Uterus (tissue), 2 donors: Measurements from ENCODE around the gene ALDH6A1.

ENCODE experiments used
- POLR2A ChIP-seq, 2 donors: fragments of 450-650 bp; IDR thresholded peaks; one replicate each; pipeline ENCODE4 v1.6.1; 2016; ENCODE audit warnings: antibody characterized with exemption in 2 of 2, mild to moderate bottlenecking in 1 of 2, moderate library complexity in 1 of 2
- TF ChIP-seq, protein P1 (sequence below), 4 experiments: fragments of 200-600 bp in 2 of 4; fragments of 450-650 bp in 2 of 4; sonication (generic) in 2 of 4; IDR thresholded peaks; one replicate each; pipeline ENCODE4 v1.5.1; 2016 to 2019; ENCODE audit warnings: antibody characterized with exemption in 4 of 4, mild to moderate bottlenecking in 2 of 4, moderate library complexity in 1 of 4

- TF ChIP-seq, protein P1, sequence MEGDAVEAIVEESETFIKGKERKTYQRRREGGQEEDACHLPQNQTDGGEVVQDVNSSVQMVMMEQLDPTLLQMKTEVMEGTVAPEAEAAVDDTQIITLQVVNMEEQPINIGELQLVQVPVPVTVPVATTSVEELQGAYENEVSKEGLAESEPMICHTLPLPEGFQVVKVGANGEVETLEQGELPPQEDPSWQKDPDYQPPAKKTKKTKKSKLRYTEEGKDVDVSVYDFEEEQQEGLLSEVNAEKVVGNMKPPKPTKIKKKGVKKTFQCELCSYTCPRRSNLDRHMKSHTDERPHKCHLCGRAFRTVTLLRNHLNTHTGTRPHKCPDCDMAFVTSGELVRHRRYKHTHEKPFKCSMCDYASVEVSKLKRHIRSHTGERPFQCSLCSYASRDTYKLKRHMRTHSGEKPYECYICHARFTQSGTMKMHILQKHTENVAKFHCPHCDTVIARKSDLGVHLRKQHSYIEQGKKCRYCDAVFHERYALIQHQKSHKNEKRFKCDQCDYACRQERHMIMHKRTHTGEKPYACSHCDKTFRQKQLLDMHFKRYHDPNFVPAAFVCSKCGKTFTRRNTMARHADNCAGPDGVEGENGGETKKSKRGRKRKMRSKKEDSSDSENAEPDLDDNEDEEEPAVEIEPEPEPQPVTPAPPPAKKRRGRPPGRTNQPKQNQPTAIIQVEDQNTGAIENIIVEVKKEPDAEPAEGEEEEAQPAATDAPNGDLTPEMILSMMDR (IDR thresholded peaks at IDR 0.05), result no peak
- no peak for TF ChIP-seq POLR2A (IDR thresholded peaks at IDR 0.05)
Observed at GRCh38 chr14:74019408-74020137, 64.7 kb downstream of the ALDH6A1 start.
